HG02840 (cell line): Measurements from ENCODE around the gene RHOT2.

Experiments used
- ATAC-seq: cut with Tn5 transposase; IDR thresholded peaks from one replicate; pipeline ENCODE4 v1.9.1; 2021; ENCODE audit warnings: mild to moderate bottlenecking, moderate library complexity, moderate number of reproducible peaks; ENCODE audit not compliant: unreplicated experiment, low FRiP score

Gene RHOT2

GRCh38 chr16:723695-724094 lies 55.8 kb downstream of the RHOT2 start:
- ATAC-seq, result no peak
